HG03460 (cell line): Measurements from ENCODE around the gene COPZ2.
"Not testable (repeated sequence)": the region's sequence is repeated elsewhere in the genome, so short reads cannot be mapped to it uniquely, and the experiment has no call there.

Source experiments
- ATAC-seq: cut with Tn5 transposase; IDR thresholded peaks from one replicate; pipeline ENCODE4 v1.9.1; 2021; ENCODE audit not compliant: unreplicated experiment

The COPZ2 gene

DNA sequence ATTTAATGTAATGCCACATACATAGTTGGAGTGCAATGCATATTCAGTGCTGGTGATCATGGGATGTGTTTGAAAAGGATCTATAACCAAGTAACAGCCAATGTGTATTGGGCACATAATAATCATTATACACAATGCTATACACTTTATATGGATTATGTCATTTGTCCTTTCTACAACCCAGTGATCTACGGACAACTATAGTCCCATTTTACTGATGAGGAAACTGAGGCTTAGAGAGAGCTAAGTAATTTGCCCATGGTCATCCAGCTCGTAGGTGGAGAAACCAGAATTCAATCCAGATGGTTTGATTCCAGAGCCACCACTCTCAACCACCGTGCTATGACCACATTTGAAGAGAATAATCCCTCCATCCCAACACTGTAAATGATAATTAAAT lies 27.4 kb downstream of the COPZ2 start:
- ATAC-seq = no peak

- no peak for ATAC-seq
These were observed 30.5 kb downstream of the COPZ2 start for GRCh38 chr17:48006936-48007709.

DNA sequence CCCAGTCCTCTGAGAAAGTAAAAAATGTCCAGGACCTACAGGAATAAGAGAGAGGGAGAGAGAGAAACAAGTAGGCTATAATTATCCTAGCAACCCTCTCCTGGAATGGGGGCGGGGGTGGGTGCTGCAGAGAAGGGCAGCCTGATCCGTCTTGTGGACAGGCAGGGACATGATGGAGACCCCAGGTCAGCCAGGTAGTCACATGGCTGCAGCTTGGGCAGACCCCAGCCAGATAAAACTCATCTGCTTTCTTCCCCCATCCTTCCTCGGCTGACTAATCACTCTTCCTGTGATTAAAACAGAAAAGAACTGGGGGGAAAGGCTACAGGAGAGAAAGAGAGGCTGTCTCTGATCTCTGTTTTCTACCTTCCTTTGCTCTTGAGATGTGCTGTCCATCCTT lies 32.6 kb downstream of the COPZ2 start:
- no peak for ATAC-seq

DNA sequence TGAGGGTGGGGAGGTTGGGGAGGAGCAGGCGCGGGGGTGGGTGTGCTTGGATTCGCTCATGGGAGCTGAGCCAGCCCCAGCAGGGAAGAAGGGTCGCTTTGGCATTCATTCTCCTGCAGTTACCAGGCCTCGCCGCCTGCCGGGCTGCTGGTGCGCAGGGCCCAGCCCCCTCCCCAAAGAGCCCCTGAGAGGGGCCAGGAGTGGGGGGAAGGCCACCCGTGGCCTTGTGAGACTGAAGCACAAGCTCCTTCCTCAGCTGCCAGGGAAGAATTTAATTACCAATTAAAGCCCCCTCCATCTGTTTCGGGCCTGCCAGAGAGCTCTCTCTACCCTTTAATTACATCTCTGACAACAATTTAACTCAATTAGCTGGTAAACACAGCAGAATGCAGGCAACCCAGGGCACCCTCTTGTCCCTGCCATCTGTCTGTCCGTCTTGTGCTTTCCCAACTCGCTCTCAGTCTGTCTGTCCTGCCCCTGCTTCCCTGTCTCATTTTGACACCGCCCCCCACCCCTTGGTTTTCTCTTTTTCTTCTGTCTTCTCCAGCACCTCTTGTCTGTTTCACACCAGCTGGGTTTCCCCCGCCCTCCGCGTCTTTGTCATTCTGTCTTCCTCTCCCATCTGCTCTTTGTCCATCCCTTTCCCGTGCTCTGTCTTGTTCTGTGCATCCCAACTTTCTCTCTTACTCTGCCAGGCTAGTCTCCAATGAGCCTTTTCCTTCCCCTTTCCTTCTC lies 34.0 kb downstream of the COPZ2 start:
- no peak for ATAC-seq

DNA sequence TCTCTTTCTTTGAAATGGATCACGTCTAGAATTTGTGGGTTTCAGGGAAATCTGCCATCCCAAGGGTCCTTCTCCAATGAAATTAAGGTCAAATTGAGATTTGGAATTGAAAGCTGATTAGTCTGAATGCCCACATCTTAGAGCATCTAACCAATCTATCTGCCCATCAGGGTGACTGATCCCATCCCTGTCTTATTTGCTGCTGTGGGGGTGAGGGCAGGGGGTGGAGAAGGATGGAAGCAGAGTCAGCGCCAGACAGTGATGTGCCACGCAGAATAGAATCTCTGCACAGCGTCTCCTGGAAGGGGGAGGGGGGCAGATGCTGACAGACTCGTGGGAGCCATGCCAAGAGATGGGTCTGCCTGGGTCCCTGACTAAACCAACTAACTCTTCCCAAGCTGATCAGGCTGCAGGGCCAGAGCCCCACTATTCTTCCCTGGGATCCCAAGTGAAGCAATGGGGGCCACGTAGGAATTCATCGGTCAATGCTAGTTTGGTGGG lies 34.6 kb downstream of the COPZ2 start:
- no peak for ATAC-seq

- no peak for ATAC-seq
These were observed 35.2 kb downstream of the COPZ2 start for GRCh38 chr17:48002266-48002915.

DNA sequence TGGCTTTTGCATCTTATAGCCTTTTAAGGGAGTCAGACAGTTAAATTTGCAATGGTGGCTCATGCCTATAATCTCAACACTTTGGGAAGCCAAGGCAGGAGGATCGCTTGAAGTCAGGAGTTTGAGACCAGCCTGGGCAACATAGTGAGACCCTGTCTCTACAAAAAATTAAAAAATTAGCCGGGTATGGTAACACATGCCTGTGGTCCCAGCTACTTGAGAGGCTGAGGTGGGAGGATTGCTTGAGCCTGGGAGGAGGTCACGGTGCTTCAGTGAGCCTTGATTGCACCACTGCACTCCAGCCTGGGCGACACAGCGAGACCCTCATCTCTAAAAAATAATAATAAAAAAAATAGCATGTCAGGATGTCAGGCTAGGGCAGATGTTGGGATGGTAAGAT lies 35.9 kb downstream of the COPZ2 start:
- ATAC-seq = not testable (repeated sequence)

DNA sequence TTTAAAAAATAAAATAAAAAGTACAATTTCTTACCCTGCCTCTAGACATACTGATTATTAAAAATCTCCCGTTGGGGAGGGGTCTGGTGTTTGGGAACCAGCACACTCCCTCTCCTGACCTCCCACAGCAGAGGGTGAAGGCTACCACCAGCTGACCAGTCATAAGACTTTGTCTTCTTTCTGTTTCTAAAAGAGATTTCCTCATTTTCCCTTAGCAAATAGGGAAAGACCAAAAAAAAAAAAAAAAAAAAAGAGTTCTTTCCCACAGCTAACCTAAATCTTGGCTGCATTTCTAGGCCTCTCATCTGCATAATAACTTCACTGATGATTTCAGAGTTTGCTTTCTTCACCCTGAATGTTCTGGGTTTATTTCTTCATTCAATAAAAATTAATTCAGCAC lies 36.4 kb downstream of the COPZ2 start:
- ATAC-seq = no peak

DNA sequence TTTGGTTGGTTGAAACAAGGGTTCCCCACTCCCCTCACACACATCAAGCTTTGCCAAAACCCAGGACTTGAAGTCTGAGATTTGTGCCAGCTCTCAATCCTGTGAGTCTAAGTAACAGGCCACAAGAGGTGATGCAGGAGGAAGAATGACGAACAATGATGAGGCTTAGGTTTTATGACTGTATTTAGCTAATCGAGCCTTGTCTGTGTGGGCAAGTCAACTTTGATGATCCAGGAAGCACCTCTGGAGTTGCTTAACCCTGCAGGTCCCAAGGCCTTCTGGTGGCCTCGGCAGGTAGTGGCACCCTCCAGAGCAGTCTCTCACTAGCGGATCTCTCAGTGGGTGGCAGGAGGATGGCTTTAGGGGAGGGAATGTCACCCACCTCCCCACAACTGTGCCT lies 38.0 kb downstream of the COPZ2 start:
- ATAC-seq = no peak

DNA sequence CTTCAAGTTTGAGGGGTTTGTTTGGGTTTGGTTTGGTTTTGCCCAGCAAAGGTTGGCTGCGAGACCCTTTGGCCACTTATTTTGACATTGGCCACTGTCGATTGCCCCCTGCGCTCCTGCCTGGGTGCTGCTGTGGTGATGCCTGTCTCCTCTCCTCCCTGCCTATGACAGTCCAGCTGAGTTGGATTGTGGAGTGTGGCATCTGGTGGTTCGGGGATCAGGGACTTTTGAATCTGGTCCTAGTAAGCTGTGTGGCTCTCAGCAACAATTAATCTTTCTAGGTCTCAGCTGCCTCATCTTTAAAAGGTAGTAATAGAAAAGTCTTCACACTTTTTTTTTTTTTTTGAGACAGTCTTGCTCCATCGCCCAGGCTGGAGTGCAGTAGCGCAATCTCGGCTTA lies 39.6 kb downstream of the COPZ2 start:
- ATAC-seq = no peak

GRCh38 chr17:47997586-47997985 lies 40.0 kb downstream of the COPZ2 start:
- no peak for ATAC-seq

GRCh38 chr17:47996201-47996600 lies 41.4 kb downstream of the COPZ2 start:
- ATAC-seq = no peak

DNA sequence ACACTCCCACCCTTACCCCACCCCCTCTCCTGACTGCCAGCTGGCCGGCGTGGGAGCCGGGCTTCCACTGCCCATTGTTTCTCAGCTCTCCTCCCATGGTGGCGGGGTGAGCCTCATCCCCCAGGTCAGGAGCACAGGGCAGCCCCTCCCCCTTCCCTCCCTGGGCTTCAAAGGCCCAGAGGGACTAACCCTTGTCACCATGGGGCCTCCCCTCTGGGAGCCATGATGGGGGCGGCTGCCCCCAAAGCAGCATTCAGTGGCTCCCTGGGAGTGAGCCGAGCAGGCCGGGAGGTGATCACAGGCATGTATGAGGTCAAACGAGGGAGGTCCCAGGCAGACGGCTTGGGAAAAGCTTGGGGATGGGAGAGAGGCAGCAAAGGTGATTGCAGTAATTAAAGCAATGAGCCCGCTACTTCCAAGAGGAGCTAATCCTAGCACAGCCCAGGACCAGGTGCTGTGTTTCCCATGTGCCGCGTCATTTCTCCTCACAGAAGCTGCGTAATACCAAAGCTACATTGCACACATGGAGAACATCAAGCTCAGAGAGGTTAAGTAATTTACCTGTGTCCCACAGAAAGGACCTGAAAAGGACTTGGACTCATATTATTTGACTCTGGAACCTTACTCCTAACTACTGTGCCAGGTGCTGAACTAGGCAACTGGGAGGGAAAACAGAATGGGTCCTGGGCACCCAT lies 42.2 kb downstream of the COPZ2 start:
- no peak for ATAC-seq

DNA sequence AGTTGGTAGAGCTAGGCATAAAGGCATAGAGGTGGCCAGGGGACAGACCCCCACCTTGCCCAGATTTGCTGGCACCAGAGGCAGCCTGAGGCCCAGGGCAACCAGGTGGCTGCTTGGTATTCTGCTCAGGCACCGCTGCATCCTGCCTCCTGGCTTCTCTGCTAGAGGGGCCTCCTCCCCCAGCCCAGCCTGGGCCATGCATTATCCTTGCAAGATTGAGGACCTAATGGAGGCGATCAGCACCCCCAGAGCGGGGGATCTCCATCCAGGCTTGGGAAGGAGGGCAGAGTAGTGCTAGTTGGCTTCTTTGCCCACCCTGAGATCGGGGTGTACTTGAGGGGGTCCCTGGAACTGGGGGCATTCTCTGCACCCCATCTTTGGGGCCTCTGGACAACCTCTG lies 42.9 kb downstream of the COPZ2 start:
- no peak for ATAC-seq

DNA sequence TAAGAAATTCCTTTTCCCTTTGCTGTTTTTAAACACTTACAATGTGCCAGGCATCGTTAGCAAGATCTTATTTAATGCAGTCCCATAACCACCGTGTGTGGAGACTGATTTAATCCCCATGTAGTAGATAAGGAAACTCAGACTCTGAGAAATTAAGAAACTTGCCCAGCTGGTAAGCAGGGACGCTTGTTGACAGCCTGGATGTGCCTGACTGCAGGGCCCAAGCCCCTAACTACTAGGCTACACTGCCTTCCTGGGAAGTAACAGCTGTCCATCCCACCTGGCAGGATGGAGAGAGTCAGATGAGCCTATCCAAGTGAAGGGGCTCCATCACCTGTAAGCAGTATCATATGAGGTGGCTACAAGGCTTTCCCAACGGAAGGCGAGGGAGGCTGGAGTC lies 43.6 kb downstream of the COPZ2 start:
- ATAC-seq = no peak

DNA sequence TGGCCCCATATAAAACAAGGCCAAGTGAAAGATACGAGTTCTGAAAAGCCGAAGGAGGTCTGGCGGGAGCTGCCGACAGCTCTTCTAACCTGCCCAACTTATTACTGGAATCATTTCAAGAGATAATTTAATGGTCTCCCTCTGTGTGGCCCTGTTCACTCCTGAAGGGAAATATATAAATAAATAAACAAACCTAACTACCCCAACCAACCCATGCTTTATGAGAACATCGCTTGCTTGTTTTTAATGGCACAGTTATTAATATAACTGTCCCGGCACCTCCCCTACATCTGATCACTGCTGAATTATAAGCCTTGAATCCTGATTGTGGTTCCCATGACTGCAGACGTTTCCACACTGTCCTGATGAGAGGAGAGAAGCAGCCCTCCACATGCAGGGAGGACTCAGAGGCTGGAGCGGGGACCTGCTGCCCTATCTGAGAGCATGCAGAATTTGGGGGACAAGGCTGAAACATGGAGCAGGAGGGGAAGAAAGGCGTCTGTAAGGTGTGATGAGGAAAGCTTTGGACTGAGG lies 44.5 kb downstream of the COPZ2 start:
- no peak for ATAC-seq

- no peak for ATAC-seq
These were observed 45.4 kb downstream of the COPZ2 start for GRCh38 chr17:47992216-47992615.

DNA sequence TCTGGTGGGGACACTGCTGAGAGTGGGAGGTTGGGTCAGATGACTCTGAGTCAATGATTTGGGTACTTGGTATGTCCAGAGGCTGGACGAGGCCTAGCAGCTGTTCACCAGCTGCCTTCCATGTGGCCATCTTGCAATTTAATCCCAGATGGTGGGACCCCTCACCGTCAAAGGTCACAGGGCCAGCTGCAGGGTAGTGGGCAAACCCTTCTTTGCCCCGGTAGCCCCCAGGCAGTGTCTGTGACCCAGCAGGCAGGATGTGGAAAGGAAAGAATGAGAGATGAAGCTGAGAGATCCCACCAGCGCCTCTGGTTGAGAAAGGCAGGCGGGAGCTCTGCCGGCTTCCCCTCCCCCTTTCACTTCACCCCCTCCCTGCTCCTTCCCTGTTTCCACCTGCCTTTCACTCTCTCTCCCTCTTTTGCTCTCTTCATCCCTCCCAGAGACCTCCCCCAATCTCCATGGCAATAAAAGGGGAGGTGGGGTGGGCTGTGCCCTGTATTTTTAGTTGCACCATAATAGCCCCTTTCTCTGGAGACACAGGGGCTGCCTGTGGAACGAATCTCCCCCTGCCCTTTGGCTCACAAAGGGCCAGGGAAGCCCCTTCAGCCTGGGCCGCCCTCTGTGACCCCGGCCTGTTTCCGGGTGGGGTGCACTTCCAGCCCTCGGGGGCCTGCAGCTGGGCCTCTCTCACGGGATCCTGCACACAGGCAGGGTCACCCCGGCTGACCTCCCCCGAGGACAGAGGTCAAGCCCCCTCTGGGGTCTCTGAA lies 46.5 kb downstream of the COPZ2 start:
- no peak for ATAC-seq

DNA sequence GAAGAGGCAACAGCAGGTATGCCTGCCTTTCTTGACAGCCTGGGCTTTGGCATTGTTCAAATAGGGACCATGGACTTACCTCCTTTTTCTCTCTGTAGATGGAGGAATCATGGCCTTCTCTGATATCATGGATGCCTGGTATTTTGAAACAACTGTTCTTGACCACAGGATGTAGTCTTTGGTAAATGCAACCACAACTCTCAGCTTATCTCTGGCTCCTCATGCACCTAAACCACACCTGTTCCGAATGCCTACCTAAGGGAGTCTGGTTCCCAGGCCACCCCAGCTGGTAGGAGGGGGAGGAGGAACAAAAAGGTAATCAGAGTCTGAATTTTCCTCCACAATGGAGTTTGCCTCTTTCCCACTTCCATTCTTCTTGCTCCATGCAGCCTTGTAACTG lies 47.9 kb downstream of the COPZ2 start:
- ATAC-seq = no peak

GRCh38 chr17:47989159-47989558 lies 48.4 kb downstream of the COPZ2 start:
- ATAC-seq = no peak
